BJ (cell line): ENCODE results near the gene CAPN3. TPM values are rescaled to one million over a fixed set of nuclear protein-coding genes. Genes with fewer than 3 reads are reported as not detected.

Source experiments
- CTCF ChIA-PET: fragments of 350-600 bp; formaldehyde crosslinking; extraction: SDS; loops from one replicate; lab custom pipeline; 2021; ENCODE audit warnings: antibody characterized with exemption, inconsistent platforms; lab: Yijun Ruan, JAX
- POLR2A ChIA-PET: fragments of 300-600 bp; sonication (Branson Sonifier 250); formaldehyde crosslinking; extraction: SDS; loops from one replicate; lab custom pipeline; 2021; ENCODE audit warnings: antibody characterized with exemption; lab: Charles Lee
- DNase-seq: peaks from one replicate; pipeline ENCODE4 v3.0.0-alpha.2; 2011; ENCODE audit warnings: low read depth
- H3K27me3 ChIP-seq: 2 replicates; pipeline ENCODE4 v1.6.0; 2011; ENCODE audit warnings: low read length; ENCODE audit not compliant: control insufficient read depth, insufficient read depth
- H3K36me3 ChIP-seq: 2 replicates; pipeline ENCODE4 v1.5.1; 2011; ENCODE audit warnings: low read length; ENCODE audit not compliant: control insufficient read depth, insufficient read depth
- H3K4me3 ChIP-seq: 2 replicates; pipeline ENCODE4 v1.5.1; 2011; ENCODE audit warnings: low read depth, mild to moderate bottlenecking, control low read depth, low read length
- polyA plus RNA-seq: library from polyadenylated mRNA; depleted of rRNA; stranded (reverse); fragments of >200 nt; gene quantifications from 2 replicates; pipeline ENCODE4 v1.2.3, GENCODE V29; 2011
- TF ChIP-seq, protein P1 (sequence below): IDR thresholded peaks from 2 replicates; pipeline ENCODE4 v1.5.1; 2011; ENCODE audit warnings: low read depth, mild to moderate bottlenecking, control low read depth, inconsistent platforms, low read length, moderate library complexity; ENCODE audit not compliant: insufficient read depth

Gene CAPN3
- polyA plus RNA-seq, 1 experiment = 6.6 TPM

GRCh38 chr15:42450425-42450790 lies 91.1 kb downstream of the CAPN3 start:
- CTCF ChIA-PET = no interaction called here
- POLR2A ChIA-PET = no interaction called here
- H3K36me3 ChIP-seq = peaks cover 8% of the 10 kb centered on the region

DNA sequence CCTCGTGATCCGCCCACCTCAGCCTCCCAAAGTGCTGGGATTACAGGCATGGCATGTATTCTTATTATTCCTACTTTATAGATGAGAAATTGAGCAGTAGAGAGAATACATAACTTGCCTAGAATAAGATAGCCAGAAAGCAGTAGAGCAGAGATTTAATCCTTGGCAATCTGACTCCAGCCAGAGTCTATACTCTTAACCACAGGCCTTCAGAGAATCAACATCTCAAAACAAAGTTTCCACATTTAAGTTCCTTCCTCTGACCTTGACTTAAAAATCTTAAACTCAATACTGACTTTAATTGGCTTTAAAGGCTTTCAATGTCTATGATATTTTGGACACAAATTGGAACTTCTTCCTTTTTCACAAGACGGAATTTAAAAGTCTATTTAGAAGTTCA lies 94.5 kb downstream of the CAPN3 start:
- no peak for DNase-seq
- Histone ChIP-seq H3K4me3 (no peak overlapping the region), H3K27me3 (no peaks in the 10 kb centered on the region), H3K36me3 (peaks cover 7% of the 10 kb centered on the region)
- TF ChIP-seq, protein P1, sequence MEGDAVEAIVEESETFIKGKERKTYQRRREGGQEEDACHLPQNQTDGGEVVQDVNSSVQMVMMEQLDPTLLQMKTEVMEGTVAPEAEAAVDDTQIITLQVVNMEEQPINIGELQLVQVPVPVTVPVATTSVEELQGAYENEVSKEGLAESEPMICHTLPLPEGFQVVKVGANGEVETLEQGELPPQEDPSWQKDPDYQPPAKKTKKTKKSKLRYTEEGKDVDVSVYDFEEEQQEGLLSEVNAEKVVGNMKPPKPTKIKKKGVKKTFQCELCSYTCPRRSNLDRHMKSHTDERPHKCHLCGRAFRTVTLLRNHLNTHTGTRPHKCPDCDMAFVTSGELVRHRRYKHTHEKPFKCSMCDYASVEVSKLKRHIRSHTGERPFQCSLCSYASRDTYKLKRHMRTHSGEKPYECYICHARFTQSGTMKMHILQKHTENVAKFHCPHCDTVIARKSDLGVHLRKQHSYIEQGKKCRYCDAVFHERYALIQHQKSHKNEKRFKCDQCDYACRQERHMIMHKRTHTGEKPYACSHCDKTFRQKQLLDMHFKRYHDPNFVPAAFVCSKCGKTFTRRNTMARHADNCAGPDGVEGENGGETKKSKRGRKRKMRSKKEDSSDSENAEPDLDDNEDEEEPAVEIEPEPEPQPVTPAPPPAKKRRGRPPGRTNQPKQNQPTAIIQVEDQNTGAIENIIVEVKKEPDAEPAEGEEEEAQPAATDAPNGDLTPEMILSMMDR = no peak
- CTCF ChIA-PET = no interaction called here
- POLR2A ChIA-PET = no interaction called here

More at GRCh38 chr15:42450425-42450790, 91.1 kb downstream of the CAPN3 start:
- TF ChIP-seq, protein P1 = no peak
- H3K4me3 ChIP-seq = no peak overlapping the region
- DNase-seq = no peak
- no peaks in the 10 kb centered on the region for H3K27me3 ChIP-seq

GRCh38 chr15:42456531-42456930 lies 97.2 kb downstream of the CAPN3 start:
- no peaks in the 10 kb centered on the region; the same call in 1 of the 2 replicates for H3K36me3 ChIP-seq
- ChIA-PET CTCF (interaction anchor here (2.1 kb wide), 1 partner anchor 15 kb away, joined by 11 read pairs; no protein-coding TSS in a partner anchor), POLR2A (interaction anchor here (0.6 kb wide), 1 partner anchor 131 kb away, joined by 11 read pairs; no protein-coding TSS in a partner anchor)
- no peak overlapping the region for H3K4me3 ChIP-seq
- H3K27me3 ChIP-seq = no peaks in the 10 kb centered on the region
- TF ChIP-seq, protein P1 = no peak
- no peak for DNase-seq

DNA sequence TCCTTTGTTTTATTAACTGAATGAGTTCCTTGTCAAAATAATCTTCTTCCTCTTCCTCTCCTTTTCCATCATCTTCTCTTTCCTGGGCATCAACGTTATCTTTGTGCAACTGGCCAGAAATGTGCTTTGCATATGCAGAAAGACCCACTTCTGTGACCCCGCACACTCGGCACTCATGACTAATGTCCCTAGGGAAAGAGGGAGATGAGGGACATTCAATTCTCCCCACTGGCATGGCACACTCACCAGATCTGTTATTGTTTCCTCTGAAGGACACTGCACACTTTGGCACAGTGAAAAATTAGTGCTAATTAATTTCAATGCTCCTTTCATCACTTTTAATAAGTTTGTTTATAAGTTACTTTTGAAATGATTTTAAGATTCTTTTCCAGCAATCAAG lies 97.7 kb downstream of the CAPN3 start:
- no peaks in the 10 kb centered on the region; the same call in 1 of the 2 replicates for H3K36me3 ChIP-seq
- ChIA-PET POLR2A (interaction anchor here (0.6 kb wide), 1 partner anchor 131 kb away, joined by 11 read pairs; no protein-coding TSS in a partner anchor), CTCF (interaction anchor here (0.9 to 2.1 kb wide), 4 partner anchors 11 to 23 kb away, joined by 3 to 11 read pairs (median 4); no protein-coding TSS in a partner anchor)
- no peak for DNase-seq
- peak overlapping the region; percentile 2; the same call in 1 of the 2 replicates for H3K4me3 ChIP-seq
- TF ChIP-seq, protein P1 = no peak
- no peaks in the 10 kb centered on the region for H3K27me3 ChIP-seq

- DNase-seq = peak; percentile 94
- POLR2A ChIA-PET = no interaction called here
Observed at GRCh38 chr15:42457445-42458442, 98.4 kb downstream of the CAPN3 start.

More at GRCh38 chr15:42457445-42458442, 98.4 kb downstream of the CAPN3 start:
- H3K4me3 ChIP-seq = peak overlapping the region; percentile 2; the same call in 1 of the 2 replicates
- TF ChIP-seq, protein P1 = 0 out of 2 replicates have a peak, but pooled peaks have one; percentile 1
- H3K36me3 ChIP-seq = no peaks in the 10 kb centered on the region
- no peaks in the 10 kb centered on the region for H3K27me3 ChIP-seq
- CTCF ChIA-PET = interaction anchor here (0.6 to 2.1 kb wide), 5 partner anchors 10 to 23 kb away, joined by 3 to 11 read pairs (median 4); no protein-coding TSS in a partner anchor
